Activated T-helper 2 cell treated with anti-CD3 and anti-CD28 coated beads, Interferon-gamma antibody, Interleukin-2, Interleukin-4, amounts not matched to agents 10 μg/mL and 5 μg/mL and 100 μg/mL, durations not matched to agents 14 hours and 24 hours and 36 hours (primary cell): ENCODE results near the gene METTL8. TPM values are rescaled to one million over a fixed set of nuclear protein-coding genes. Genes with fewer than 3 reads are reported as not detected.

Experiments used
- DNase-seq: peaks from one replicate; pipeline ENCODE4 v3.0.0; 2021; ENCODE audit warnings: low spot score
- H3K27ac Mint-ChIP-seq: one replicate; pipeline ENCODE4 v1.8.0; 2021; ENCODE audit warnings: mixed read lengths
- H3K27me3 Mint-ChIP-seq: one replicate; pipeline ENCODE4 v1.8.0; 2021; ENCODE audit warnings: low read depth, mixed read lengths
- H3K36me3 Mint-ChIP-seq: one replicate; pipeline ENCODE4 v1.8.0; 2021; ENCODE audit warnings: low read depth, mixed read lengths
- H3K4me1 Mint-ChIP-seq: one replicate; pipeline ENCODE4 v1.8.0; 2021; ENCODE audit warnings: low read depth, mixed read lengths
- H3K4me3 Mint-ChIP-seq: one replicate; pipeline ENCODE4 v1.8.0; 2021; ENCODE audit warnings: low read depth, mild to moderate bottlenecking, moderate library complexity, mixed read lengths
- H3K9me3 Mint-ChIP-seq: one replicate; pipeline ENCODE4 v1.8.0; 2021; ENCODE audit warnings: mixed read lengths
- intact Hi-C: fragments of 100-400 bp; cut with micrococcal nuclease; formaldehyde crosslinking; loops from one replicate; pipeline ENCODE4 v1.15.1; 2023
- total RNA-seq: library from RNA; stranded (reverse); gene quantifications from 2 replicates; pipeline ENCODE4 v1.2.3, GENCODE V29; 2022

Gene METTL8
- total RNA-seq, 1 donor from 2014 or later, result 38.2 TPM

DNA sequence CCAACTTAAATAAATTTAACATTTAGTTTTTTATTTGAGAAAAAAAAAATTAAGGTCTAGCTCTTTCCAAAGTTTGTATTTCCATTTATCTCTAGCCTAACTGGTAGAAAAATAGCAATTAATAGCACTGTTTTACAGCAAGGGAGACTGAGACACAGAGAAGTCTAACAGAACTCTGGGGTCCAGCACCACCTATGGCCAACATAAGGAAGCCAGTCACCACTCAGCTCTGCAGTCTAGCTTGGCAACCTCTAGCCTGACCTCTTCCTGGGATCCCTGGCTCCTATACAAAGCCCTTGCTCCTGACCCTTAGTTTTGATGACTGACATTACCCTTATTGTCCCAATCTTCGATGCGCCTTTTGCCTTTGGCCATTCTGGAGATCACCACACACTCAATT, 159.0 kb downstream of the METTL8 start:
- intact Hi-C loops, result no loop called here

DNA sequence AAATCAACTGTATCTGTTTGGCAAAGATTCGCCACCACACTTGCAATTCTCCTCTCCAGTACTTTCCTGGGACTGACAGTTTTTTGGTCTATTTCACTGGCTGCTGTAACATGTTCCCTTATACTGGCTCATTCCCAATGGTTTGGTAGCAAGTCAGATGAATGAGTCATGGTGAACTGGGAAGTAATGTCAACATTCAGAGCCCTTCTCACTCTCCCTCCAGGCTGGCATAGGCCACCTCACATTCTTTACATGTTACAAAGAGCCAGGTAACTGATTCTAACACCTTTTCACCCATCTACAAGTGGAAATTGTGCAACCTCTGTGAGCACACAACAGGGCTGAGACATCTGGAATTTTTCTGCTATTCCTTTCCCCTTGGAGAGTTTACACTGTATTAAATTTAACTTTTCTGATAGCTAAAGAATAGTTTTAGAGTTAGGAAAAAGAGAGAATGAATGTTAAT, 161.8 kb downstream of the METTL8 start:
- no peaks in the 10 kb centered on the region for H3K4me1 Mint-ChIP-seq
- H3K27me3 Mint-ChIP-seq, result peaks cover 6% of the 10 kb centered on the region
- H3K9me3 Mint-ChIP-seq, result no peaks in the 10 kb centered on the region
- H3K27ac Mint-ChIP-seq, result no peak overlapping the region
- intact Hi-C loops, result no loop called here
- no peaks in the 10 kb centered on the region for H3K36me3 Mint-ChIP-seq
- no peak overlapping the region for H3K4me3 Mint-ChIP-seq
- DNase-seq, result no peak

More for the DNA sequence above, 159.0 kb downstream of the METTL8 start:
- peaks cover 4% of the 10 kb centered on the region for H3K27me3 Mint-ChIP-seq
- H3K9me3 Mint-ChIP-seq, result no peaks in the 10 kb centered on the region
- H3K27ac Mint-ChIP-seq, result no peak overlapping the region
- no peak overlapping the region for H3K4me3 Mint-ChIP-seq
- no peaks in the 10 kb centered on the region for H3K4me1 Mint-ChIP-seq
- H3K36me3 Mint-ChIP-seq, result no peaks in the 10 kb centered on the region
- no peak for DNase-seq

DNA sequence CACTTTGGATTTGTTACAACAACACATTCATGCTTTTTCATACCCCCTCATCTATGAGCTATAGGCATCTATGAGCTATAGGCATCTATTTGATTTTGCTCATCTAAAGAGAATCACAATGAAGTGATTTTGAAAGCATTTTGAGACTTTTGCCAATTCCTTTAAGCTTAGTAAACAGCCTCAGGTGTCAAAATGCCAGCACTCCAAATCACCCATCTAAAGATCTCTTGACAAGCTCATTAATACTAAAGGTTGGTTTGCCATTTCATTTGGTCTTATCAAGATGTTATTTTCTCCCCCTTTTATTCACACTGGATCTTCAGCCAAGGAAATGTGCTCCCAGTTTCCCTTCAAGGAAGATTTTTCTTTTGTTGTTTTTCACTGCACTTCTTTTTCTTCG, 162.4 kb downstream of the METTL8 start:
- Mint-ChIP-seq H3K27ac (no peak overlapping the region), H3K4me3 (no peak overlapping the region), H3K27me3 (peaks cover 6% of the 10 kb centered on the region), H3K36me3 (no peaks in the 10 kb centered on the region), H3K9me3 (no peaks in the 10 kb centered on the region), H3K4me1 (no peaks in the 10 kb centered on the region)
- no peak for DNase-seq
- intact Hi-C loops, result no loop called here

DNA sequence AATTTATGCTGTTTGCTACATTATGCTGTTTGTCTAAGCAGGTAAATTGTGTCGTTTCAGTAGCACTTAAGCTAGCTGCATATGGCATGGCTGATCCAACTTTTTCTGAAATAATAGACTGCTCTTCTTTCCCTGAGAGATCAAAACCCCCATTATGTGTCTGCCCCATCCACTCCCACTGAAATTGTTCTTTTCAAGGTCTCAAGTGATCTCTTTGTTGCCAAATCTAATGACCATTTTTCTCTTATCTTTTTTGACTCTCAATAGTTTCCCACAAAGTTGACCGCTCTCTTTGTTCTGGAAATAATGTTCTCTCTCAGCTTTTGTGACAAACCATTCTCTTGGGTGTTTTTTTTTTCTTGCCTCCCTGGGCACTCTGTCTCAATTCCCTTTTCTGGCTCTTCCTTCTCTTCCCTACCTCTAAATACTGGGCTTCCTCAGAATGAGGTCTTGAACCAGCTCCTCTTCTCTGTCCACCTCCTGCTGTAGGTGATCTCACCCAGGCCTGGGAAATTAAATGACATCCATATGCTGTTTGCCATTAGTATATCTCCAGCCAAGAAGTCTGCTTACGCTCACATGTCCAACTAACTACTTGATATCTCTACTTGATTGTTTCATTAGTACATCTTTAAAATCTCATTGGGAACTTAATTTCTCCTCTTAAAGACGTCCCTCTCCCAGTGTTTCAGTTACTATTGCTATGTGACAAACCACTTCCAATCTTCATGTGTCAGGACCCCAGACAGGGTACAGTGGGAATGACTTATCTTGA, 165.7 kb downstream of the METTL8 start:
- Mint-ChIP-seq H3K4me1 (peaks cover 9% of the 10 kb centered on the region), H3K36me3 (no peaks in the 10 kb centered on the region), H3K9me3 (no peaks in the 10 kb centered on the region), H3K27me3 (peaks cover 6% of the 10 kb centered on the region), H3K27ac (no peak overlapping the region), H3K4me3 (no peak overlapping the region)
- intact Hi-C loops, result no loop called here
- no peak for DNase-seq

Other genes starting within 250 kb of the METTL8 start
- gene DCAF17, start 236 bp upstream of the METTL8 start, total RNA-seq, result 22.6 and 23.7 TPM in 2 replicates
- 5.7 and 8.0 TPM in 2 replicates for gene CYBRD1, start 88.5 kb upstream of the METTL8 start, total RNA-seq